GM21360 (cell line): ENCODE data around the gene BCAS3.

Experiments used
- ATAC-seq: cut with Tn5 transposase; IDR thresholded peaks from one replicate; pipeline ENCODE4 v1.9.1; 2021; ENCODE audit warnings: mild to moderate bottlenecking, moderate library complexity; ENCODE audit not compliant: unreplicated experiment

Gene BCAS3

DNA sequence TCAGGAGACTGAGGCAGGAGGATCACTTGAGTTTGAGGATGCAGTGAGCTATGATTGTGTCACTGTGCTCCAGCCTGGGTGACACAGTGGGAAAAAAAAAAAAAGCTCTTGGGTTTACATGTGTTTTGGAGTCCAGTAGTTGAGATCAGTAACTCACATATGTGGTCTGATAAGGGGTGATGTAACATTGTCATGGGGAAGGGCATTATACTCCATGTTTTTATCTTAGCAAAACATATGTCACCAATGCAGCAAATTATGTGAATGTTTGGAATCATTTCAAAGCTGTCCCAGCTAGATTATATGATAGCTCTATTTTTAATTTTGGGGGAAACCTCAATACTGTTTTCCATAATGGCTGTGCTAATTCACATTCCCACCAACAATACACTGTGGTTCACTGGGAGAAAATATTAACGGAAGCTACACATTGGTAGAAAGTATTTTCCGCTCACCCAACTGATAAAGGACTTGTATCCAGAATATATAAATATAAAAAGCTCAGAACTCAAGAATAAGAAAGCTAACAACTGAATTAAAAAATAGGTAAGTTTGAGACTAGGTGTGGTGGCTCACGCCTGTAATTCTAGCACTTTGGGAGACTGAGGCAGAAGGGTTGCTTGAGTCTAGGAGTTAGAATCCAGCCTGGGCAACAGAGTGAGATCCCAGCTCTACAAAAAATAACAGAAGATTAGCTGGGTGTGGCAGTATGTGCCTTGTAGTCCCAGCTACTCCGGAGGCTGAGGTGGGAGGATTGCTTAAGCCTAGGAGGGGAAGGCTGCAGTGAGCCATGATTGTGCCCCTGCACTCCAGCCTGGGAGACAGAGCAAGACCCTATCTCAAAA, 497.9 kb downstream of the BCAS3 start:
- ATAC-seq = no peak

DNA sequence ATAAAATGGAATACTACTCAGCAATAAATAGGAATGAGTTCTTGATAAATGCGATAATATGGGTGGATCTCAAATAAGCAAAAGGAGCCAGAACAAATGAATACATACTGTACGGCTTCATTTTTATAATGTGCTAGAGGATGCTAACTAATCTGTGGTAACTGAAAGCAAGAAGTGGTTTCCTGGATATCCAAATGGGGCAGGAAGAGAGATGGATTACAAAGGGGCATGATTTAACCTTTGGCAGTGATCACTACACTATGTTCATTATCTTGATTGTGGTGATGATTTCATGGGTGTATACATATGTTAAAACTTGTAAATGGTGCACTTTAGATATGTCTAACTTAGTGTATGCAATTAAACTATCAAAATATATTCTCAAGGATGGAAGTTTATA, 499.7 kb downstream of the BCAS3 start:
- ATAC-seq = no peak

DNA sequence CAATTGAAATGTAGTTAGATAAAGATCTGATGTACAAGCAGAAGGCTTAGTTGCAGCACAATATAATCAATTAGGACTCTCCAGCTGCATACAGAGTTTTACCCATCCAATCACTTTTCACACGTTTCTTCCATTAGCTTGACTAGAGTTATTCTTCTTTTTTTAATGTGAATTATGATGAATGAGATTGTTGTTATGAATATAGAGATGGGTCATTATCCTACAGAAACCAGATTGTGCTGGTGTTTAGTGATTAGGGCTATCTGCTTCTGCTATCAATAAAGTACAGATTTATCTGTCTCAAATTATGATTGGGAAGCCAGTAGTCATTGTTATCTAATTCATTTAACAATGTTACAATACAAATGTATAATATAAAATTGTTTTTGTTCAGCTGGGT, 500.6 kb downstream of the BCAS3 start:
- ATAC-seq = no peak

- ATAC-seq = no peak
These were observed 501.7 kb downstream of the BCAS3 start for GRCh38 chr17:61179380-61179806.

GRCh38 chr17:61183793-61184192, 506.1 kb downstream of the BCAS3 start:
- ATAC-seq = no peak

GRCh38 chr17:61185385-61185784, 507.7 kb downstream of the BCAS3 start:
- no peak for ATAC-seq

DNA sequence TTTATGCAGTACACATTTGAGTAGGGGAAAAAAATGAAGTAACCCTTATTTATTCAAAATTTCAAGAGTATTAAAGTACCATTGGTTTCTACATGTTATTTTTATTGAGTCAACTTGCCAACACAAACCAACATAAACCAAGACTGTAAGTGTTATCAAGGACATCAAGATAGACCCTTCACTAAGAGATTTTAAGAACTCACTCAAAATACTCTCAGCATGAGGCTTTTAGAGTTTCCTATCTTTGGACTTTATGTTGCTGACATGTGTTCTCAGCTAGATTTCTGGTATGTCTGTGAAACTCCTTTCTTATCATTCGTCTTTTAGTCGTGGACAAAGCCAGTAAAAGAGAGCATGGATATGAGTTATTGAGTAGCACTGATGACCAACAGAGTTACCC, 509.4 kb downstream of the BCAS3 start:
- ATAC-seq = no peak

- ATAC-seq = no peak
These were observed 510.4 kb downstream of the BCAS3 start for GRCh38 chr17:61188081-61188480.

- no peak for ATAC-seq
These were observed 512.3 kb downstream of the BCAS3 start for GRCh38 chr17:61189968-61190367.

DNA sequence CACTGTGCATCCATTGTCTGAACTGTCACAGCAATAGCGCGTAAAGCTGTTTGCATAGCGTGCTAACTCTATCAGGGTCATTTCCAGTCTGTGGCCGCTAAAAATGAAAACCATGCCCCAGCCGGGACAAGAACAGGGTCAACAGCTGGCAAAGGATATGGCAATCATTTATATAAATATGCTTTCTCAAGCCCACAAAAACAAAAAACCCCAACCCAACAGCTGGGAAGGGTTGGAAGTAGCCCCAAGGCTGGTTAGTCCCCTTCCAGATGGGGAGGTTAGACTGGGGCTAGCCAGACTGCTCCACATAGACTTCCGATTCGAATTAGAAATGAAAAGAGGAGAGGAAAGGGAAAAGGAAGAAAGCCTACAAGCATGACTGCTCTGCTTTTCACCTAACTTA, 518.7 kb downstream of the BCAS3 start:
- no peak for ATAC-seq

DNA sequence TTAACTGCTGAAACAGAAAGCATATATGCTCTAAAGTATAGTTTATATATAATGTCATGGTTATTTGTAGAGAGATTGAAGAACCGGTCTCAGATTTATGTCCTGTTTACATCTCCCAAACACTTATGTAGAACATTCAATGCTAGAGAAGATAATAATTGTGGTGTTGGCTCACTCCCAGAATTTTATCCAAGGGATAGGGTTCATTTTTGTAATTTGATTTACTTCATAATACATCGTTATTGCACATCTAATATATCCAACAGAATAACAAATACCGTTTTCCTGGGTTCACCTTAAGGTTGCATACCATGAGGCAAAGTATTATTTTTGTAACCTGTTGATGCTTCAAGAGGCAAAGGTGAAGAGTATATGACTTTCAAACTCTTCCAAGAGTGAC, 519.1 kb downstream of the BCAS3 start:
- no peak for ATAC-seq

- no peak for ATAC-seq
These were observed 522.0 kb downstream of the BCAS3 start for GRCh38 chr17:61199431-61200338.

GRCh38 chr17:61200339-61200715, 522.7 kb downstream of the BCAS3 start:
- no peak for ATAC-seq

- ATAC-seq = no peak
These were observed 523.6 kb downstream of the BCAS3 start for GRCh38 chr17:61201211-61201610.

- ATAC-seq = no peak
These were observed 524.9 kb downstream of the BCAS3 start for GRCh38 chr17:61202564-61202963.

GRCh38 chr17:61203671-61204131, 526.0 kb downstream of the BCAS3 start:
- ATAC-seq = no peak

DNA sequence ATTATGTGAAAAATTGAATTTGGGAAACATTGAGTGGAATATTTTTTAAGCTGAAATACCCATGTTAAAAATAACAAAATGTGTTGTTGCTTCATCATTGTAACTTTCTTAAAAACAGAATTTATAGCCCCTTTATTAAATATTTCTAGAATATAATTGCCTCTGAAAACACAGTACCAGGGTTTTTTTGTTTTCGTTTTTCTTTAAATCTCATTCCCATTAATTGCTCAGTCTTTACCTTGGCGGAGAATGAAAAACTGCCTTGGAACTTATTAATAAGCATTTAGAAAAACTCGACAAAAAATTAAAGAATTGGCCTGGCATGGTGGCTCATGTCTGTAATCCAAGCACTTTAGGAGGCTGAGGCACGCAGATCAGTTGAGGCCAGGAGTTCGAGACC, 526.8 kb downstream of the BCAS3 start:
- ATAC-seq = no peak

DNA sequence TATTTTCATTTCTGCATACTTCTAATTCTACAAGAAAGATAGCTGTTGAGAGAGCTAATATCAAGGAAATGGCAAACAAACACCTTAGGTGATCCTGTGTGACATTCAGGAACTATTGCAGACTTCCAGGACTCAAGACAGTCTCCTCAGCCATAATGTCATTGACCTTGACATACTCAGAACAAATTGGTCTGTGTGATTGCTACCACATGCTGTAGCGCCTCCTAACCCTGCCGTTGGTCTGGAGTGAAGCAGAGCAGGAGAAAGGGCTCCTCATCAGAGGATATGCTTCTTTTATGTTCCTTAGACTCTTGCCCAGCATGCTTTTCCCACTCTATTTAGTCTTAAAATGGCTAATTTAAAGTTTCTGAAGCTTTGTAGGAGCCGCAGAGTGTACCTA, 527.8 kb downstream of the BCAS3 start:
- ATAC-seq = no peak

DNA sequence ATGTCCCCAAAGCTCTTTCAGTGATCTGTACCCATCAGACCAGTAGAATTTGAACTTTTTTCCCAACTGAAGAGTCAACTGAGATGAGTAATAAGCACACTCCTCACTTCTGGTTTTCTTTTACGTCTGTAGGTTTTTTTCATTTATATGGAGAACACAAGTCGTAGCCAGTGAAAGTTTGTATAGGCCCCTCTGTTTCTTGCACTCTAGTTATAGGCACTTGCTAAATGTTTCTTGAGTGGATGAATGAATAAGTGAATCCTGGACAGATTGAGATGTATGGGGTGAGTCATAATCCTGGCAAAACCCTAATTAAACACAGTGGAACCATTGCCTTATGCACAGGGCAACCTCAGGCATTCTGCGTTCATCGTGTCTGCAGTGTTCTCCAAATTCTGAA, 528.3 kb downstream of the BCAS3 start:
- no peak for ATAC-seq

GRCh38 chr17:61206922-61207321, 529.3 kb downstream of the BCAS3 start:
- no peak for ATAC-seq

DNA sequence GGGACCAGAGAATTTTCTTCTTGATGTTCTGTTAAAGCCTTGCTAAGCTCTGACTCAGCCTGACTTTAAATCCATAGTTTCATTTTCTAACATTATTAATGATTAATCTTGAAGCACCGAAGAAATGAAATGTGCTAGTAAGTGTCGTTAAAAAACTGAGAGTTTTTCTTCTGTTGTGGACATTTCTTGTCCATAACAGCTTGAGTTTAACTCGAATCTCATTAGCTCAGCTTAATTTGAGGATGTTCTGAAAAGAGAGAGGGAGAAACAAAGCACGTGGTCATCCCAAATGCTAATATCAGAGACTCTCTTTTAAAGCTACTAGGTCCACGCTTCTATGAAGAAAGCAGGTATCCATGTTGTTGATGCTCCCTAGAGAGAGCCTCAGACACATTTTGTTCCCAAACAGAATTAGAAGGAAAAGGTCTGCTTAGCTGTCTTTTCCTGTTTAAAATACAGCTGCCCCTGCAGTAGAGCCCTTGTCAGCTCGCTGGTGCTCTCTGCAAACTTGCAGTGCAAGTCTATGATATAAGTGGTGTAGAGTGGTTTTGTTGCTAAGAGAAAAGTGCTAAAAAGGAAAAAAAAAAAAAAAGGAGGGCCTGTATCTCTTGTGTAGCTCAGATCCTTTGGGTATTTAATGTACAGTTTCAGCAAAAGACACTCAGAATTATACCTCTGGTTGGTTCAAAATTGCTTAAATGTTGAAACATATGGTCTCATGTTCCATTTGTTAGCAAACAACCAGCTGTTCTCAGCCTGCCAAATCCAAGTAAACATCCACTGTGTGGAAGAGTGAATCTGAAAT, 530.9 kb downstream of the BCAS3 start:
- no peak for ATAC-seq
